ENCODE measurements around the gene DPYSL4.

DNA sequence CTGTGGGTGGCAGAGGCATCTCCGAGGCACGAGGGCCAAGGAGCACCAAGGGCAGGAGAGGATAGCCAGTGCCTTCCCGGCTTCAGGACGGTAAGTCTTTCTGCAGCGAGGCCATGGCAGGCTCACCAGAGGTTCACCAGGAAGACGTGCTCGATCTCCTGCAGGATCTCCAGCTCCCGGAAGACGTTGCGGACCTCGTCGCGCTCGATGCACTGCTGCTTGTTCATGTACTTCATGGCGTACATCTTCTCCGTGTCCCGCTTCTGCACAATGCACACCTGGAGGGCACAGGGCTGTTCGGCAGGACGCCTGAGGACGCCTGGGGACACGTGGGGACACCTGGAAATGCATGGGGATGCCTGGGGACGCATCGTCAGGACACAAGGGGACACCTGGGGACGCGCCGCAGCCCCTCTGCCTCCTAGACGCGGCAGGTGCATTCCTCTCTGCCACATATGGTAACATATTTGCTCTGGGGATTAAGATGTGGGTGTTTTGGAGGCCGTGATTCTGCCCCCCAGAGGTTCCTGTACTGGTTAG, 41.2 kb downstream of the DPYSL4 start:
- TF ChIP-seq TAF1 (IDR thresholded peaks at IDR 0.05; ENCODE audit: borderline replicate concordance, insufficient read depth, low read length) (no peak), POLR2AphosphoS5 (IDR thresholded peaks at IDR 0.05; ENCODE audit: low read depth, low read length) (no peak)

Data from PFSK-1 (cell line).